SJSA1 (cell line): ENCODE measurements around the gene TMED4. TPM values are rescaled to one million over a fixed set of nuclear protein-coding genes. Genes with fewer than 3 reads are reported as not detected.
"Not testable (repeated sequence)": the region's sequence is repeated elsewhere in the genome, so short reads cannot be mapped to it uniquely, and the experiment has no call there.

ENCODE experiments used
- DNase-seq, 2 experiments: peaks; one replicate each; pipeline ENCODE4 v3.0.0-alpha.2; 2015 to 2020; ENCODE audit warnings: low spot score in 2 of 2, low read depth in 1 of 2
- H3K27ac ChIP-seq: fragments of 250-450 bp; sonication (Bioruptor Pico); 2 replicates; pipeline ENCODE4 v1.5.1; 2020; ENCODE audit warnings: mild to moderate bottlenecking, moderate library complexity
- H3K27me3 ChIP-seq: fragments of 250-450 bp; sonication (Bioruptor Pico); replicated peaks from 2 replicates; pipeline ENCODE4 v1.5.1; 2020; ENCODE audit warnings: mild to moderate bottlenecking, moderate library complexity
- H3K36me3 ChIP-seq: fragments of 250-450 bp; sonication (Bioruptor Pico); 2 replicates; pipeline ENCODE4 v1.5.1; 2020; ENCODE audit warnings: mild to moderate bottlenecking
- H3K4me1 ChIP-seq: fragments of 250-450 bp; sonication (Bioruptor Pico); replicated peaks from 2 replicates; pipeline ENCODE4 v1.6.1; 2021; ENCODE audit warnings: mild to moderate bottlenecking
- H3K4me3 ChIP-seq: fragments of 250-450 bp; sonication (Bioruptor Pico); 2 replicates; pipeline ENCODE4 v1.5.1; 2020; ENCODE audit warnings: mild to moderate bottlenecking
- H3K9me3 ChIP-seq: fragments of 250-450 bp; sonication (Bioruptor Pico); replicated peaks from 2 replicates; pipeline ENCODE4 v1.5.1; 2020; ENCODE audit warnings: mild to moderate bottlenecking
- total RNA-seq: library from RNA; depleted of rRNA; stranded (reverse); fragments of >200 nt; shearing (Covaris generic); gene quantifications from 2 replicates; pipeline ENCODE4 v1.2.3, GENCODE V29; 2014

Gene TMED4
- total RNA-seq, 1 experiment from 2014 or later, result 164 TPM

DNA sequence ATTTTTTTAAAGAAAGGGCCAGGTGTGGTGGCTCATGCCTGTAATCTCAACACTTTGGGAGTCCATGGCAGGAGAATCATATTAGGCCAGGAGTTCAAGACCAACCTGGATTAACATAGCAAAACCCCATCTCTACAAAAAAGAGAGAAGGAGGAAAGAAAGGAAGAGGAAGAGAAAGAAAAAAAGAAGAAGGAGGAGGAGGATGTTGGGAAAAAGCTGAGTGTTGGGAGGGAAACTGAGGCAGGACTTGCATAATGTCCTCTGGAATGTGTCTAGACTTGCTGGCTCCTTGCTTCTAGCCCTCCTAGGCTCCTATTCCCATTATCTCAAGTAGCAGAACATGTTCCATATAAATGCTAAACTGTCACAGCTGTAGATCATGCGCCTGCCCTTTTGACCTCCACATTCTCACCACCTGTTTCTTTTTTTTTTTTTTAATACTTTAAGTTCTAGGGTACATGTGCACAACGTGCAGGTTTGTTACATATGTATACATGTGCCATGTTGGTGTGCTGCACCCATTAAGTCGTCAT lies 29.5 kb downstream of the TMED4 start:
- not testable (repeated sequence) for H3K4me1 ChIP-seq, H3K4me3 ChIP-seq, H3K27me3 ChIP-seq, DNase-seq, H3K9me3 ChIP-seq, H3K27ac ChIP-seq, H3K36me3 ChIP-seq

DNA sequence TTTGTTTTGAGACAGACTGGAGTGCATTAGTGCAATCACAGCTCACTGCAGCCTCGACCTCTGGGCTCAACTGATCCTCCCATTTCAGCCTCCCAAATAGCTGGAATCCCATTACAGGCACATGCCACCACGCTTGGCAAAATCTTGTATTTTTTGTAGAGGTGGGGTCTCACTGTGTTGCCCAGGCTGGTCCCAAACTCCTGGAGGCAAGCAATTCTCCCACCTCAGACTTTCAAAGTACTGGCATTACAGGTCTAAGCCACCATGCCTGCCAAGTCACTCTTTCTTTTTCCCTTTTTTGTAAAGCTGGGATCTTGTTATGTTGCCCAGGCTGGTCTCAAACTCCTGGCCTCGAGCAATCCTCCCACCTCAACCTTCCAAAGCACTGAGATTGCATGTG lies 32.6 kb downstream of the TMED4 start:
- H3K4me1 ChIP-seq, result peaks cover 7% of the 10 kb centered on the region
- H3K27me3 ChIP-seq, result peaks cover 7% of the 10 kb centered on the region; the same call in 1 of the 2 replicates
- no peaks in the 10 kb centered on the region for H3K36me3 ChIP-seq
- DNase-seq, result no peak
- no peaks in the 10 kb centered on the region for H3K9me3 ChIP-seq
- H3K4me3 ChIP-seq, result no peak overlapping the region
- H3K27ac ChIP-seq, result no peak overlapping the region

DNA sequence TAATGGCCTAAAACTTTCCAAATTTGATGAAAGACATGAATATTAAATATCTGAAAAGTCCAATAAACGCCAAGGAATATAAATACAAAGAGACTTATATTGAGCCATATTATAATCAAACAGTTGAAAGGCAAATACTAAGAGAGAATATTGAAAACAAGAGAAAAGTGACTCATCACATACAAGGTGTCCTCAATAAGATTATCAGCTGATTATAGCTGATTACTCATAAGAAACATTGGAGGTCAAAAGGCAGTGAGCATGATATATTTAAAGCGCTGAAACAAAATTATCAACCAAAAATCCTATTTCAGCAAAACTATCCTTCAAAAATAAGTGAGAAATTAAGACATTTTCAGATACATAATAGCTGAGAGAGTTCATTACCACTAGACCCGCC lies 33.1 kb downstream of the TMED4 start:
- H3K4me3 ChIP-seq, result no peak overlapping the region
- peaks cover 7% of the 10 kb centered on the region for H3K4me1 ChIP-seq
- no peak overlapping the region for H3K27ac ChIP-seq
- no peaks in the 10 kb centered on the region for H3K9me3 ChIP-seq
- H3K27me3 ChIP-seq, result peaks cover 7% of the 10 kb centered on the region
- DNase-seq, result no peak
- H3K36me3 ChIP-seq, result no peaks in the 10 kb centered on the region

- H3K4me3 ChIP-seq, result no peak overlapping the region
- peak in 1 of 2 experiments; percentile 52 for DNase-seq
- no peak overlapping the region for H3K27ac ChIP-seq
- peaks cover 7% of the 10 kb centered on the region for H3K4me1 ChIP-seq
- H3K36me3 ChIP-seq, result no peaks in the 10 kb centered on the region
- no peaks in the 10 kb centered on the region for H3K9me3 ChIP-seq
- H3K27me3 ChIP-seq, result peaks cover 7% of the 10 kb centered on the region
Observed at GRCh38 chr7:44547536-44548231, 34.3 kb downstream of the TMED4 start.

GRCh38 chr7:44541876-44542610 lies 40.0 kb downstream of the TMED4 start:
- Histone ChIP-seq H3K27ac (no peak overlapping the region), H3K27me3 (no peaks in the 10 kb centered on the region; the same call in 1 of the 2 replicates), H3K4me3 (no peak overlapping the region), H3K9me3 (no peaks in the 10 kb centered on the region), H3K4me1 (no peaks in the 10 kb centered on the region), H3K36me3 (no peaks in the 10 kb centered on the region)
- DNase-seq, result no peak

DNA sequence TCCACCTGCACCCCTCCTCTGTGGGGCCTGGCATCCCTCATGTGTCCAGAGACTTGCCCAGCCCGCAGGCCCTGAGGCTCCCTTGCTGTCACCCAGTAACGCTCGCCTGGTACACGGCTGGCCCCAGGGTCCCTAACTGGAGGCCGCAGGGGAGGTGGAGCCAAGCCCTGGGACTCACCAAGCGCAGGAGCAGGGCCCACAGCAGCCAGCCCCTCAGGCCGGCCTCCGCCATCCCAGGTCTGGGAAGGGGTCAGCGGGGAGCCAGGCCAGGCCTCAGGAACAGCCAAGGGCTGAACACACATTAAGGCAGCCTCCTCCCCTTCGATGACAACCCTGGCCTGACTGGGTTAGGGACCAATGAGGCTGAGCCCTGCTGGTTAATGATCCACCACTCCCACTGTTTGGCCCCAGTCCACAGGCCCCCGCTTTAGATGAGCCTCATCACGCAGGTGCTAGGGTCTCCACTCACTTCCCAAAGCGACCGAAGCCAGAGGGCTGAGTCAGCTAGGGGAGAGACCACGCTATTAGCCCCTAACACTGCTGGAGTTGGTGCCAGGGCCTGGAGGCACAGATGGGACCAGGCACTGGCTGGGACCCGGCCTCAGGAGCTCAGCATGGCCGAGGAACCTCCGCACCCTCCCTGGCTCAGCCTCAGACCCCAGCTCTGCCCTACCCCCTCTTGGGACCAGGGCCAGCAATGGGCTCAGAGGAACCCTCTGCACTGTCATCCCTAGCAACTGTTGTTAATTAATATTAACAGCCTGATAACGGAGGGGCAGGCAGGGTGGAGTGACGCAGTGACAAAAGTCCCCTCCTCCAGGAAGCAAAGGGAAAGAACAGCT lies 40.8 kb downstream of the TMED4 start, which contains the start of gene NPC1L1:
Gene NPC1L1, minus strand, starts transcription at position 303 of the 842 bp plus-strand sequence. Its CDS starts 71 bp downstream, at position 232.
- DNase-seq, result no peak
- H3K36me3 ChIP-seq, result no peaks in the 10 kb centered on the region
- H3K4me1 ChIP-seq, result no peaks in the 10 kb centered on the region
- no peak within 1 kb of the TSS for H3K27ac ChIP-seq
- H3K9me3 ChIP-seq, result no peaks in the 10 kb centered on the region
- H3K27me3 ChIP-seq, result no peaks in the 10 kb centered on the region; the same call in 1 of the 2 replicates
- no peak within 1 kb of the TSS for H3K4me3 ChIP-seq

DNA sequence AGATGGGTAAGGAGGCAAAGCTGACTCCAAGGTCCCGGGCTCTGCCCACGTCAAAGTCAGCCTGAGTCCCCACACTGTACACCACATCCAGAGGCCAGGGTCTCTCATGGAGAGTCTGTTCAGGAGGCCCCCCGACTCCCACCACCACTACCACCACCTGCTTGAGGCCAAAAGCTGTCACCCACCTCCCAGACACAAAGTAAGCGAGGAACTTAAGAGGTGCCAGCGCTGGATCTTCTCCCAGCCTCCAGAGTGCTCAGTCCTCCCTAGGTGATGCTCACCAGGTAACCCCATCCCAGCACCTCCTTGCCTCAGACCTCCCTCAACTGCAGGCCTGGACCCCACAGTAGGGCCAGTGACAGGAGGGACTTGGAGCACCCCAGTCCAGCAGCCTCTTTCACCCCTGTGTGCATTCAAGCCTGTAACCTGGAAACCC lies 41.4 kb downstream of the TMED4 start:
- no peak for DNase-seq
- Histone ChIP-seq H3K4me1 (no peaks in the 10 kb centered on the region), H3K4me3 (no peak overlapping the region), H3K36me3 (no peaks in the 10 kb centered on the region), H3K27me3 (no peaks in the 10 kb centered on the region; the same call in 1 of the 2 replicates), H3K9me3 (no peaks in the 10 kb centered on the region), H3K27ac (no peak overlapping the region)

DNA sequence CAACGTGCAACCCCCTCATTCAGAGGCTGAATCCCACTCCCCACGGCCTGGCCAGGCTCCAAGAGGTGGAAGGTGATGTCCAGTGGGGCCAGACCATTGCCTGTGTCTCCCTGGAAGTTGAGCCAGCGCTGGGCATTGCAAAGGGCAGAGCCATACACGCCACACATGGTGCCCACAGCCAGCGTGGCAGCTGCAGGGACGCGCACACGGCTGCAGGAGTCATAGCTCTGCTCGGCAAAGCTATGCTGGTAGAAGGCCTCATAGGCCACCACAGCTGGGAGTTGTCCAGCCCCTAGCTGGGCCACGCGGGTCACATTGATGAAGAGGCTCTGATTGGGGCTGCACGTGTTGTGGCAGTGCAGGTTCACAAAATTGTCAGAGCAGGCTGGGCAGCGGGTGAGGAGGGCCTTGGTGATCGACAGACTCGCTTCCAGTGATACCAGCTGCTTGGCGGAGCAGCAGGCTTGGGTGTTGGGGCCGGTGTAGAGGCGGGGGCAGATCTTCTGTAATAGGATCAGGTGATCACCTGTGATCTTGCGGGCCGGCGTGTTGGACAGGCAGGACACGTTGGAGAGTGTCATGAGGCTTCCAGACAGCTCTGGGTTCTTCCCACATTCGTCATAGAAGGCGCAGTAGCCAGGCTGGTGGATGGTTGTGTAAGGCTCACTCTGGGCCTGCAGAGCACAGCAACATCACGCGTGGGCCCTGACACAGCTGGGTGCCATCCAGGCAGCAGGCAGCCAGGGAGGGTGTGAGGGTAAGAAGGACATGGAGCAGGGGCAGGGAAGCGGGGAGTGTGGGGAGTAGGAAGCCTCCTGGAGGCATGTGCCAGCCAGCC lies 42.1 kb downstream of the TMED4 start:
- no peak overlapping the region for H3K27ac ChIP-seq
- no peaks in the 10 kb centered on the region for H3K9me3 ChIP-seq
- no peaks in the 10 kb centered on the region for H3K36me3 ChIP-seq
- H3K27me3 ChIP-seq, result no peaks in the 10 kb centered on the region; the same call in 1 of the 2 replicates
- no peaks in the 10 kb centered on the region for H3K4me1 ChIP-seq
- H3K4me3 ChIP-seq, result no peak overlapping the region
- no peak for DNase-seq

- DNase-seq, result no peak
- H3K36me3 ChIP-seq, result no peaks in the 10 kb centered on the region
- no peaks in the 10 kb centered on the region; the same call in 1 of the 2 replicates for H3K27me3 ChIP-seq
- no peaks in the 10 kb centered on the region for H3K9me3 ChIP-seq
- no peak overlapping the region for H3K4me3 ChIP-seq
- no peaks in the 10 kb centered on the region for H3K4me1 ChIP-seq
- H3K27ac ChIP-seq, result no peak overlapping the region
Observed at GRCh38 chr7:44538798-44539668, 43.0 kb downstream of the TMED4 start.

- DNase-seq, result no peak
- H3K4me3 ChIP-seq, result no peak overlapping the region
- no peaks in the 10 kb centered on the region for H3K27me3 ChIP-seq
- H3K9me3 ChIP-seq, result no peaks in the 10 kb centered on the region
- no peak overlapping the region for H3K27ac ChIP-seq
- no peaks in the 10 kb centered on the region for H3K36me3 ChIP-seq
- no peaks in the 10 kb centered on the region for H3K4me1 ChIP-seq
Observed at GRCh38 chr7:44538093-44538797, 43.8 kb downstream of the TMED4 start.

GRCh38 chr7:44537442-44537841 lies 44.6 kb downstream of the TMED4 start:
- Histone ChIP-seq H3K36me3 (no peaks in the 10 kb centered on the region), H3K4me1 (no peaks in the 10 kb centered on the region), H3K9me3 (no peaks in the 10 kb centered on the region), H3K27me3 (no peaks in the 10 kb centered on the region), H3K27ac (no peak overlapping the region), H3K4me3 (no peak overlapping the region)
- no peak for DNase-seq

- DNase-seq, result no peak
- Histone ChIP-seq H3K36me3 (no peaks in the 10 kb centered on the region), H3K27ac (no peak overlapping the region), H3K9me3 (no peaks in the 10 kb centered on the region), H3K4me1 (no peaks in the 10 kb centered on the region), H3K27me3 (no peaks in the 10 kb centered on the region), H3K4me3 (no peak overlapping the region)
Observed at GRCh38 chr7:44536090-44536489, 45.9 kb downstream of the TMED4 start.
